Kidney capillary endothelial cell (primary cell): ENCODE data around the gene SMURF1.
A peak's percentile ranks its signal among the peaks of the same experiment; 100 is the strongest.

Source experiments
- DNase-seq: peaks from one replicate; pipeline ENCODE4 v3.0.0-alpha.2; 2018; ENCODE audit warnings: low spot score

Gene SMURF1

GRCh38 chr7:99141841-99142726, 1.8 kb downstream of the SMURF1 start:
- DNase-seq: peak; percentile 73

- no peak for DNase-seq
These were observed 2.6 kb downstream of the SMURF1 start for GRCh38 chr7:99141334-99141733.

- DNase-seq: no peak
These were observed 3.1 kb downstream of the SMURF1 start for GRCh38 chr7:99140813-99141212.

- DNase-seq: no peak
These were observed 4.9 kb downstream of the SMURF1 start for GRCh38 chr7:99139036-99139435.

GRCh38 chr7:99137411-99138180, 6.3 kb downstream of the SMURF1 start:
- peak; percentile 42 for DNase-seq

GRCh38 chr7:99135938-99136337, 8.0 kb downstream of the SMURF1 start:
- DNase-seq: no peak

- DNase-seq: no peak
These were observed 9.9 kb downstream of the SMURF1 start for GRCh38 chr7:99133766-99134564.

GRCh38 chr7:99132595-99133321, 11.2 kb downstream of the SMURF1 start:
- DNase-seq: no peak

GRCh38 chr7:99131290-99131689, 12.6 kb downstream of the SMURF1 start:
- DNase-seq: no peak

- DNase-seq: no peak
These were observed 14.4 kb downstream of the SMURF1 start for GRCh38 chr7:99129536-99129935.

- no peak for DNase-seq
These were observed 14.9 kb downstream of the SMURF1 start for GRCh38 chr7:99129001-99129400.

- no peak for DNase-seq
These were observed 15.6 kb downstream of the SMURF1 start for GRCh38 chr7:99128076-99128950.

- no peak for DNase-seq
These were observed 16.3 kb downstream of the SMURF1 start for GRCh38 chr7:99127636-99128035.

- DNase-seq: no peak
These were observed 16.9 kb downstream of the SMURF1 start for GRCh38 chr7:99126921-99127553.

GRCh38 chr7:99125505-99125865, 18.4 kb downstream of the SMURF1 start:
- no peak for DNase-seq

GRCh38 chr7:99124751-99125504, 19.0 kb downstream of the SMURF1 start:
- DNase-seq: no peak

GRCh38 chr7:99124236-99124635, 19.7 kb downstream of the SMURF1 start:
- DNase-seq: no peak

GRCh38 chr7:99123571-99124033, 20.3 kb downstream of the SMURF1 start:
- DNase-seq: no peak

GRCh38 chr7:99122762-99123161, 21.1 kb downstream of the SMURF1 start:
- DNase-seq: no peak
